Adrenal gland (tissue), 12 donors: ENCODE data around the gene KCTD2. TPM values are rescaled to one million over a fixed set of nuclear protein-coding genes. Genes with fewer than 3 reads are reported as not detected.

Source experiments
- DNase-seq, 7 donors: peaks; one replicate each; pipeline ENCODE4 v3.0.0-alpha.2; 2019 to 2020
- H3K27ac ChIP-seq, 5 donors: fragments of 200-600 bp; sonication (generic) in 4 of 5; 1 replicate in 3 of 5; 2 replicates in 2 of 5; pipeline versions ENCODE4 v1.5.1 to v1.8.0; 2016 to 2020; ENCODE audit warnings: mild to moderate bottlenecking in 1 of 5
- H3K27me3 ChIP-seq: fragments of 200-600 bp; 2 replicates; pipeline ENCODE4 v1.8.0; 2021
- H3K36me3 ChIP-seq, 2 donors: fragments of 200-600 bp; replicated peaks in 1 of 2; 1 replicate in 1 of 2; 2 replicates in 1 of 2; pipeline versions ENCODE4 v1.5.1 to v1.8.0; 2018 to 2022
- H3K4me1 ChIP-seq, 2 donors: fragments of 200-600 bp; replicated peaks in 1 of 2; 1 replicate in 1 of 2; 2 replicates in 1 of 2; pipeline versions ENCODE4 v1.5.1 to v1.8.0; 2018 to 2021
- H3K4me3 ChIP-seq, 4 donors: fragments of 200-600 bp; sonication (generic) in 3 of 4; one replicate each; pipeline ENCODE4 v1.5.1; 2016 to 2018
- H3K9me3 ChIP-seq, 3 donors: fragments of 200-600 bp; sonication (generic) in 1 of 3; replicated peaks in 1 of 3; 1 replicate in 2 of 3; 2 replicates in 1 of 3; pipeline versions ENCODE4 v1.5.1 to v1.8.0; 2016 to 2021
- POLR2A ChIP-seq, 2 donors: fragments of 450-650 bp; IDR thresholded peaks; one replicate each; pipeline ENCODE4 v1.6.1; 2017; ENCODE audit warnings: antibody characterized with exemption in 2 of 2, mild to moderate bottlenecking in 2 of 2, moderate library complexity in 1 of 2
- WGBS, 4 donors: extraction: QIAGEN DNeasy Blood & Tissue Kit in 2 of 4; methylation state at CpG; one replicate each; pipeline versions ENCODE4 v1.1.5 to v1.1.7; 2013 to 2017; 5-methylcytosine and 5-hydroxymethylcytosine counted together
- intact Hi-C, 2 donors: fragments of 100-400 bp; cut with DNase I; formaldehyde crosslinking; loops; one replicate each; pipeline versions ENCODE4 v1.14.1 to v1.15.0; 2022 to 2023
- polyA plus RNA-seq, 3 donors: library from polyadenylated mRNA; stranded (reverse); fragments of 200-250 nt in 2 of 3; fragments of 350-450 nt in 1 of 3; fragmentation: Illumina TruSeq in 1 of 3; extraction: RNeasy Lipid Tissue Mini Kit (QIAGEN cat#74804) in 1 of 3; gene quantifications; one replicate each; pipeline ENCODE4 v1.2.3, GENCODE V29; 2013 to 2014
- total RNA-seq, 9 donors: library from RNA; depleted of rRNA in 4 of 9; stranded (reverse); fragments of >200 nt in 4 of 9; fragments of 120-200 nt in 1 of 9; fragmentation: NEBNext Ultra II Directional in 1 of 9; extraction: Animal tissue kit (Norgen Biotek cat#: 25700) in 1 of 9; gene quantifications; one replicate each; pipeline versions ENCODE4 v1.1.0 to v1.2.4, GENCODE V29; 2013 to 2023
- TF ChIP-seq, protein P1 (sequence below), 6 experiments: fragments of 450-650 bp in 4 of 6; fragments of 200-600 bp in 2 of 6; sonication (generic) in 1 of 6; IDR thresholded peaks; 1 replicate in 5 of 6; 2 replicates in 1 of 6; pipeline versions ENCODE4 v1.5.1 to v1.8.0; 2016 to 2021; ENCODE audit warnings: antibody characterized with exemption in 6 of 6, mild to moderate bottlenecking in 2 of 6, moderate library complexity in 1 of 6
- donor health status: healthy with polysubstance abuse.
- donor health status: Bipolar disorder and iron deficiency.
- donor health status: DM: yes; HTN: yes; CAD: no.
- donor health status: DM: no; HTN: no; CAD: no.
- donor health status: DM: no; HTN: no; CAD: no.
- donor health status: DM: yes; HTN: yes; CAD: no.

KCTD2 gene
- total and polyA plus RNA-seq, 12 donors: 20.6 to 52.4 (median 40.5) TPM

GRCh38 chr17:75093548-75094158 is 46.6 kb downstream of the KCTD2 start:
- H3K27ac ChIP-seq: no peak overlapping the region
- no peaks in the 10 kb centered on the region for H3K36me3 ChIP-seq
- no peaks in the 10 kb centered on the region for H3K27me3 ChIP-seq
- no peak for DNase-seq
- peaks cover 6 to 16% of the 10 kb centered on the region in 2 donors for H3K4me1 ChIP-seq
- H3K4me3 ChIP-seq: no peak overlapping the region
- intact Hi-C loops: no loop called here
- 92 to 97% (median 95%) methylated on average over 14 to 18 of the region's 18 CpGs; no CpG with 5 or more reads in 1 of the 4 donors for WGBS, 4 donors
- no peaks in the 10 kb centered on the region for H3K9me3 ChIP-seq
- TF ChIP-seq, protein P1, sequence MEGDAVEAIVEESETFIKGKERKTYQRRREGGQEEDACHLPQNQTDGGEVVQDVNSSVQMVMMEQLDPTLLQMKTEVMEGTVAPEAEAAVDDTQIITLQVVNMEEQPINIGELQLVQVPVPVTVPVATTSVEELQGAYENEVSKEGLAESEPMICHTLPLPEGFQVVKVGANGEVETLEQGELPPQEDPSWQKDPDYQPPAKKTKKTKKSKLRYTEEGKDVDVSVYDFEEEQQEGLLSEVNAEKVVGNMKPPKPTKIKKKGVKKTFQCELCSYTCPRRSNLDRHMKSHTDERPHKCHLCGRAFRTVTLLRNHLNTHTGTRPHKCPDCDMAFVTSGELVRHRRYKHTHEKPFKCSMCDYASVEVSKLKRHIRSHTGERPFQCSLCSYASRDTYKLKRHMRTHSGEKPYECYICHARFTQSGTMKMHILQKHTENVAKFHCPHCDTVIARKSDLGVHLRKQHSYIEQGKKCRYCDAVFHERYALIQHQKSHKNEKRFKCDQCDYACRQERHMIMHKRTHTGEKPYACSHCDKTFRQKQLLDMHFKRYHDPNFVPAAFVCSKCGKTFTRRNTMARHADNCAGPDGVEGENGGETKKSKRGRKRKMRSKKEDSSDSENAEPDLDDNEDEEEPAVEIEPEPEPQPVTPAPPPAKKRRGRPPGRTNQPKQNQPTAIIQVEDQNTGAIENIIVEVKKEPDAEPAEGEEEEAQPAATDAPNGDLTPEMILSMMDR (IDR thresholded peaks at IDR 0.05): no peak
- no peak for TF ChIP-seq POLR2A (IDR thresholded peaks at IDR 0.05)

DNA sequence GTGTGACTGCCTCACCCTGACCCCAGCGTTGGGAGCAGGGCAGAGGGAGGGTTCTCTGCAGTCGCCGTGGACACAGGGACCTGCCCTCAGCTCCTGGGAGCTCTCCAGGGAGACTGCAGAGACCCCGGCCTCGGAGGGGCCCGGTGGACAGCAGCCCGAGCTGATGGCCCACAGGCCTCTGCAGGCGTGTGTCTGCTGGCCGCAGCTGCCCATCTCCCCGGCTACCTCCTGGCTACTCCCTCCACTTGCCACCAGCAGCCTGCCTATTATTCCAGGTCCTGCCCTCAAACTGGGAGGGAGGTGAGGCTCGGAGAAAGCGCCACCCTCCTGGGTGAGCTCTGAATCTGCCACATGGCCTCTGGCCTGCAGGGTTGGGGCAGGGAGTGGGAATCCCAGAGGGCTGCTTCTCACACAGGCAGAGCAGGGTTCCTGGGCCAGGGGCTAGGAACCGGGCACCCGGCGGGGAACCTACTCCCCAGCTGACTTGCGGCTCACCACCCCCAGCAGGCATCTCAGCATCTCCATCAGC is 47.9 kb downstream of the KCTD2 start:
- no peaks in the 10 kb centered on the region for H3K36me3 ChIP-seq
- 68 to 87% (median 82%) methylated on average over 7 to 16 of the region's 16 CpGs for WGBS, 4 donors
- no peaks in the 10 kb centered on the region for H3K27me3 ChIP-seq
- no peak overlapping the region for H3K4me3 ChIP-seq
- intact Hi-C loops: no loop called here
- H3K27ac ChIP-seq: no peak overlapping the region
- H3K9me3 ChIP-seq: no peaks in the 10 kb centered on the region
- DNase-seq: no peak
- TF ChIP-seq, protein P1 (IDR thresholded peaks at IDR 0.05): no peak
- no peak for TF ChIP-seq POLR2A (IDR thresholded peaks at IDR 0.05)
- H3K4me1 ChIP-seq: peaks cover 6 to 13% of the 10 kb centered on the region in 2 donors

- peaks cover 6 to 10% of the 10 kb centered on the region in 2 donors for H3K4me1 ChIP-seq
- TF ChIP-seq, protein P1 (IDR thresholded peaks at IDR 0.05): no peak
- TF ChIP-seq POLR2A (IDR thresholded peaks at IDR 0.05): no peak
- WGBS, 4 donors: 18 to 34% (median 24%) methylated on average over 10 to 14 of the region's 14 CpGs
- intact Hi-C loops: no loop called here
- peak; percentile 65 to 88 (median 87) for DNase-seq
- H3K36me3 ChIP-seq: no peaks in the 10 kb centered on the region
- peak overlapping the region in 1 of 5 donors; percentile 75 for H3K27ac ChIP-seq
- no peak overlapping the region for H3K4me3 ChIP-seq
- no peaks in the 10 kb centered on the region for H3K27me3 ChIP-seq
- no peaks in the 10 kb centered on the region for H3K9me3 ChIP-seq
Measured at GRCh38 chr17:75096082-75096625, 49.1 kb downstream of the KCTD2 start.

- intact Hi-C loops: no loop called here
- Histone ChIP-seq H3K36me3 (no peaks in the 10 kb centered on the region), H3K4me3 (no peak overlapping the region), H3K27me3 (no peaks in the 10 kb centered on the region), H3K9me3 (no peaks in the 10 kb centered on the region), H3K27ac (no peak overlapping the region), H3K4me1 (peaks cover 6% of the 10 kb centered on the region in 2 donors)
- TF ChIP-seq, protein P1 (IDR thresholded peaks at IDR 0.05): no peak
- TF ChIP-seq POLR2A (IDR thresholded peaks at IDR 0.05): no peak
- 92 to 98% (median 94%) methylated on average over 6 to 7 of the region's 7 CpGs for WGBS, 4 donors
- DNase-seq: no peak
Measured at GRCh38 chr17:75097865-75098264, 50.8 kb downstream of the KCTD2 start.
